HG02852 (cell line): ENCODE results near the gene FARP1.

Experiments used
- ATAC-seq: cut with Tn5 transposase; IDR thresholded peaks from one replicate; pipeline ENCODE4 v1.9.1; 2021; ENCODE audit warnings: mild to moderate bottlenecking, moderate library complexity; ENCODE audit not compliant: unreplicated experiment

FARP1 gene

DNA sequence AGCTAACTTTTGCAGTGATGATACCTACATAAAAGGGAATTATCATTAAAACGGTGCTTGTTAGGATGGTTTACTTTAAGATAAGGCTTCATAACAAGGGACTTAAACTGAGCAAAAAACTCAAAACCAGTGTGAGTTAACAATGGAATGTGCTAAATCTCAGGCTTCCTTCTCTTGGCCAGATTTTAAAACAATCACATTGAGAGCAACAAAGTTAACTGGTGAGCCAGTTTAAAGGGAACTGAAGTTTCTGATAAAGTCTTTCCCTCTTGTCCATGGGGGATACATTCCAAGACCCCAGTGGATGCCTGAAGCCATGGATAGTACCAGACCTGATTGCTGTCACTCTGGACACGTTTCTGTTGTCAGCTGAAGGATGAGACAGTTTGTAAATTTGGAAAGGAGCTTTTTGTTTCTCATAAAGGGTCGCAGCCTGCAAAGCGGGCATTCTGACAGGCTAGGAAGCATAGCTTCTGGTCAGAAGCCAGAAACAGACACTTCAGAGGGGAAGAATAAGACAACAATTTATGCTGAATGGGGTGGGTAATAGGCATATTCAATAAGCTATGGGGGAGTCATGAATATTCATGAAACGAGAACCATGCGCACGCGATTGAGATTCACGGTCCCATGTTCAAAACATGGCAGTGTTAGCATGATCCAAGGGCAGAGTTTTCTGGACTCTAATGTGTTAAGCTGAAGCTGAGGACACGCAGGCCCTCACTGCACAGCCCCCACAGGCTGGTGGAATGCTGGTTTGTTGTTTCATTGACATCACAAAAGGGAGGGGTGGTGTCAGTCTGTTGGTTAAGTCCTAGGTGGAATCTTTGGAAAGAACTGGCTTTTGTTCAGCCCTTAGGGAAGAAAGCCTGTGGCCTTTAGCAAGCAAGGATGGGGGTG is 184.7 kb downstream of the FARP1 start:
- no peak for ATAC-seq

DNA sequence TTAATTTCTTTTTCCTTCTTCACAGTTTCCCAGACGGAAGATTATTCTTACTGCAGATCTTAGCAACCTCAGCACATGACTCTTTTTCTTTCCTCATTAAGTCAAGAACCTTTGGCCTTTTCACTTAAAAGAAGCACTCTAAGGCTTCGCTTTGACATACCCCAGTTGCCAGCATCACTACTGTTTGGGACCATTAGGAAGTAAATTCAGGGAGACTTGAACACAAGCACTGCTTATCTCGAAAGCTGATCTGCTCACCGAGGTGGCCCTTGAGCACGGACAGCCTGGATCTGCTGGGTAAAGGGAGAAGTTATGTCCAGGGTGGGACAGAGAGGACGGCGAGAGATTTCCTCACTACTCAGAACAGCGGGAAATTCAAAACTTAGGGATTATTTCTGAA is 185.6 kb downstream of the FARP1 start:
- no peak for ATAC-seq

DNA sequence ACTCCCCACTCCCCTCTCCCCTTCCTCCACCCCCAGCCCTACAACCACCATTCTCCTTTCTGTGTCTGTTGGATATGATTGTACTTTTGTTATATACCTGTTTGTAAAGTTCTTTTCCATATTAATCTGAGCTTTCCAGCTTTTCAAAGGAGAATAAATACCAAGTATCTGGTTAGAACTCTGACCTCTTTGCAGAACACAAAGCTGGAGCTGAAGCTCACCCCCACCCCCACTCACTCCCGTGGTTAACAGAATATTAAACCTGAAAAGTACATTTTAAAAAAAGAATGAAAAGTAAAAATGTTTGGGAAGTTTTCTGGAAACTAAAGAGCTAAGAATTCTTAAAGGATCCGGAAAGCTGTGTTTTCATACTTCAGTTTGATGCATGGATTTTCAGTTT is 189.3 kb downstream of the FARP1 start:
- ATAC-seq: no peak

DNA sequence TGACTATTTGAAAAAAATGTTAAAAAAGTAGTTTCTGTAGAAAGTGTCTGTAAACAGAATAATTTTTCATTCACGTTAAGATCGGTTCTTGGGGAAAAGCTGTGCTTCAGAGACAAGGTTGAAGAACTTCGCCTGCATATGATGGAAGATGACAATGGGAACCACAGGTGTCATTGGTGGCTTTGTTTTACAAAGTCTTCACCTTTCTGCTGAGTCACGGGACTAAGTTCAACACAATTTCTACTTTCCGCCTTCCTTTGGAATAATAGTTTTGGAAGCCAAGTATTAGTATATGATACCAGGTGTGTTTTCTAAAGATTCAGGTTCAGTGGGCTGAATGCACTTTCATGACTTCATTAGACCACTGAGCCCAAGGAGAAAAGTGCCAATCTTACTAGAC is 189.8 kb downstream of the FARP1 start:
- no peak for ATAC-seq

DNA sequence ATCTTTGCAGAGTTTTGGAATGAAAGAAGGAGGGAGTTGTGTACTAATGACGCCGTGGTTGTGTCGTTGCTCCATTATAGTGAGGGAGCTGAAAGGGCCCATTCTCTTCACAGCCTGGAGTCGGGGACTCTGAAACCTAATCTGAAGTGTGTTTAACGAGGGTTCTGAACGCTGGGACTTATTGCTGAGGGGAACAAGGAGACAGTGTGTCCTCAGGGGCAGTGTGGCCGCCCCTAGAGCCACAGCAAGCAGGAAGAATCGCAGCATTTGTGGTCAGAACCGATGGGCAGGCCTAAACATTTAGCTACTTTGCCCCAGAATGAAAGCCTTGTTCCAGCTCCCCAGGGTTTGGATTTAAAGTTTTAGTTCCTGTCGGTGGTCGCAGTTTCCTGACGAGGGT is 190.6 kb downstream of the FARP1 start:
- ATAC-seq: no peak

DNA sequence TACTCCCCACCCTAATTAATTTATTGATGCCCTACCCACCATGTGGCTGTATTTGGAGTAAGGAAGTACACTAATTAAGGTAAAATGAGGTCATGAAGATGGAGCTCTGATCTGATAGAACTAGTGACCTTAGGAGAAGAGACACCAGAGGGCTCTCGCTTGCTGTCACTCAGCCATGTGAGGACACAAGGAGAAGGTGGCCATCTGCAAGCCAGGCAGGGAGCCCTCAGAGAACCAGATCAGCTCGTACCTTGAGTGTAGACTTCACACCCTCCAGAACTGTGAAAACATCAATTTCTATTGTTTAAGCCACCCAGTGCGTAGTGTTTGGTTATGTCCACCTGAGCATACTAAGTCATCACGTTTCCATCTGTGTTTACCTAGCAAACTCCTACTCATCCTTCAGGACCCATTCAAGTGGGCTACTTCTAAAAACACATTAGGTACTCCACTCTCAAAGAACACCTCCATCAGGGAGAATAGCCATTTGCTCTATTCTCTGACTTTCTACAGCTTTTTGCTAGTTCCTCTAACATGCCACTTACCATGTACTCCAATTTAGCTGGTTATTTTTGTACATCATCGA is 191.8 kb downstream of the FARP1 start:
- ATAC-seq: no peak

DNA sequence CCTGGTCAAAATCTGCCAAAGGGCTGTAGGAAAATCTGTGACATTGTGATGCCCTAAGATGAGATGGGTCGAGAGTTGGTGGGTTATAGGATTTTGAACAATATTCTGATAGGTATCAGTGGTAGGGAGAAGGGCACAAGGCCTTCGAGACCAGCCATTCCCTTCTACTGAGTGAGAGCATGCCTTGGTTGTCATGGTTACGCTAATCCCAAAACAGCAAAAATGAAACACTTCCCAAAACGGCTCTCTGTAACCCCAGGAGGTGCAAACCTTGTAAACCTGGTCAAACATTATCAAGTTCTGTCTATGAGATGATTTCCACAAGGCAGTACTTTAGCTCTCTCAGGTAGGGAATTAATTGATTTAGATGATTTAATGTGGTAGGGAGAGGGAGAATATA is 192.8 kb downstream of the FARP1 start:
- no peak for ATAC-seq

DNA sequence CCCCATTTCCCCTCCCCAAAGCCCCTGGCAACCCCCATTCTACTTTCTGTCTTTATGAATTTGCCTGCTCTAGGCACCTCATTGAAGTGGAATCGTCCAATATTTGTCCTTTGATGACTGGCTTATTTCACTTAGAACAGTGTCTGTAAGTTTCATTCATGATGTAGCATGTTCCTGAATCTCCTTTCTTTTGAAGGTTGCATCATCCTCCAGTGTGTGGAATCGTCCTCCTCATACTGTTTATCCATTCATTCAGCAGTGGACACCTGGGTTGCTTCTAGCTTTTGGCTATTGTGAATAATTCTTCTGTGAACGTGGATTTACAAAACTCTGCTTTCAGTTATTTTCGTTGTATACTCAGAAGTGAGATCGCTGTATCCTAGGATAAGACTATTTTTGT is 195.4 kb downstream of the FARP1 start:
- ATAC-seq: no peak

DNA sequence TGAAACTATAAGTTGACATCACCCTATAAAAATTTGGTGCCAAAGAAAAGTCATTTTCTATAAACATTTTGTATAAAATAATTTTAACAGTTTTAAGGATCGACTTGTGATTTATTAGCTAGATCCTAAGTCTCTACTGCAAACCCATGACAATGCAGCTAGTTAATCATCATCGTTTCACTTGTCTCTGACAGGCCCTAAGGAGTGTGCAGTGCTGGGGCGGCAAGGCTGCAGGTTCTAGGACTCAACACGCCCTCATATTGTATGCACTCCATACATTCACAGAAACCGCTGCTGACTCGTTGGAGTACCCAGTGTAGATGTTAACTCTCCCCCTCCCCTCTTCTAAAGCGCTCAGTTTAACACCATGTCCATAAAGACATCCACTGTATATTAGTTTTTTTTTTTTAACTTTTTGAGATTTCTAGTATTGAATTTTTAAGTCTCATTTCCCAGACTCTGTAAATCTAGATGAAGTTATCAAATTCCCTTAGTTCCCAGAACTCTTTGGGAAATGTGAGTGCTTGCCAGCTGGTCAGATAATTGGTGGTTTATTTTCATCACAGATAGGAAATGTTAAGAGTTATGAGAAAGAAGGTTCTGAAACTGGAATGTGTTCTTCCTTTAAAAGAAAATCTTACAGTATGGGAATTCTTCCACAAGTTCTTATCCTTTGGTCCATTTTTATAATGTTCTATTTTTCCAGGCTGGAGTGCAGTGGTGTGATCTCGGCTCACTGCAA is 197.0 kb downstream of the FARP1 start:
- ATAC-seq: no peak

DNA sequence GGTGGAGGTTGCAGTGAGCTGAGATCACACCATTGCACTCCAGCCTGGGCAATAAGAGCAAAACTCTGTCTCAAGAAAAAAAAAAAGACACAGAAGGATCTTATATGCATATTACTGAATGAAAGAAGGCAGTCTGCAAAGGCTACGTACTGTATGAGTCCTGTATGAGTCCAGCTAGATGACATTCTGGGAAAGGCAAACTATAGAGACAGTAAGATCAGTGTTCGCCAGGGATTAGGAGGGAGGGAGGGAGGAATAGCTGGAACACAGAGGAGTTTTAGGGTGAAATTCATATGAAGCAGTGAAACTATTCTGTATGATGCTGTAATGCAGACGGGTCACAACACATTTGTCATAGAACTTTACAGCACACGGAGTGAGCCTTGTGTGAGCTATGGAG is 200.1 kb downstream of the FARP1 start:
- ATAC-seq: no peak

DNA sequence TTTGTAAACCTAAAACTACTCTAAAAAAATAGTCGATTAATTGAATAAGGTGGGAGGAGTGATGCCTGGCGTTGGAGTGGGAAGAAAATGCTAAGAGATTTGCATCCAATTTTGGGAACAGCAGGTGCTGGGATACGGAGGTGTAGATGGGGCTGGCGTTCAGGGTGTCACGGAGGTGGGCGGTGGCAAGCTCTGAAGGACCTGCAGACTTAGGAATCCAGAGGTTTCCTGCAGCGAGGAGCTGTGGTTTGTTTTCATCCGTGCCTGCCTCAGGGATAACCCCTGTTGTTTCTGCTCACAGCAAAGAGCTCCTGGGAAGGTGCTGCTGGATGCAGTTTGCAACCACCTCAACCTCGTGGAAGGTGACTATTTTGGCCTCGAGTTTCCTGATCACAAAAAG is 200.6 kb downstream of the FARP1 start:
- ATAC-seq: no peak

DNA sequence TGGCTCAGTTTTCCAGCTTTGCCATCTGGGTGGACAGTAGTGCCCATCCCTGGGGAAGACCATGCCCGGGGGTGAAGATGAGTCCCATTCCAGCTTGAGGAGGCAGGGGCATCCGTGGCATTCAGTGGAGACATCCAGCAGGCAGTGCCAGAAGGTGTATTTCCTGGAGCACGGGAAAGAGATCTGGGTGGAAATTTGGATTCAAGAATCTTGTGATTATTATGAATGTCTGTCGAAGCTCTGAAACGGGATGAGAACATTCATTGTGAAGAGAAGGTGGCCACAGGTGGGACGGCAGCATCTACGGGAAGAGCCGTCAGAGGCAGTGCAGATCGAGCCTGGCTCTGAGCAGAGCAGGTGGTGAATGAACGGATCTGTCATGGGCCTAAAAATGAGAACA is 201.5 kb downstream of the FARP1 start:
- no peak for ATAC-seq

DNA sequence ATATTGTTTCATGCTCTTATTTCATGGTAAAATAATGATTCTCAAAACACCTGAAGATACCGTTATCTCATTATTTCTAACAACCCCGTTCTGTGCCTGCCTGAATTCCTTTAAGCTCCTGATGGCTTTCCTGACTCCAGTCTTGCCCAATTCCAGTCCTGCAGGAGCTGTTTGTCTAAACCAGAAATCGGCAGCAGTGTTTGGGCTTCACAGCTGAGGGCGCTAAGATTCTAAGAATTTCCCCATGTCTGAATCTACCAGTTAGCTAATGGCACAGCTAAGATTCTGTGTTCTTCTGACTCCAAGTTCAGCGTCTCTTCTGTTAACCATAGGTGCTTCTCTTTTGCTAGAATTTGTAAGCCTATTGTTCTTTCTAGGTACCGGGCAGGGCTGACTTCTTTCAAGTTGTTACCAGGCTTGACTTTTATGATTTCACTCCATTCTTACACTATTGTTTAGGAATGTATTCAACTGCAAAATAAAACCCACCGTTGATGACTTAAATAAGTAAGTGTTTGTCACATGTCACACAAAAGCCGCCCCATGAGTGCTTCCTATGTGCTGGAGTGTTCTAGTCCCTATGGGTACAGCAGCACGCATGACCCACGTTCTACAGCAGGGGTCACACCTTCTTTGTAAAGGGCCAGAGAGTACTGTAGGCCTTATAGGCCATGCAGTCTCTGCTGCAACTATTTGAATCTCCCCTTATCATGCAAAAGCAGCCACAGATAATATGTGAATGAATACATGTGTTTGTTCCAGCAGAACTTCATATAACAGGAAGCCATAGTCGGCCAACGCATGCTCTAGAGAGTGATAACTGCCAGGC is 202.4 kb downstream of the FARP1 start:
- no peak for ATAC-seq

DNA sequence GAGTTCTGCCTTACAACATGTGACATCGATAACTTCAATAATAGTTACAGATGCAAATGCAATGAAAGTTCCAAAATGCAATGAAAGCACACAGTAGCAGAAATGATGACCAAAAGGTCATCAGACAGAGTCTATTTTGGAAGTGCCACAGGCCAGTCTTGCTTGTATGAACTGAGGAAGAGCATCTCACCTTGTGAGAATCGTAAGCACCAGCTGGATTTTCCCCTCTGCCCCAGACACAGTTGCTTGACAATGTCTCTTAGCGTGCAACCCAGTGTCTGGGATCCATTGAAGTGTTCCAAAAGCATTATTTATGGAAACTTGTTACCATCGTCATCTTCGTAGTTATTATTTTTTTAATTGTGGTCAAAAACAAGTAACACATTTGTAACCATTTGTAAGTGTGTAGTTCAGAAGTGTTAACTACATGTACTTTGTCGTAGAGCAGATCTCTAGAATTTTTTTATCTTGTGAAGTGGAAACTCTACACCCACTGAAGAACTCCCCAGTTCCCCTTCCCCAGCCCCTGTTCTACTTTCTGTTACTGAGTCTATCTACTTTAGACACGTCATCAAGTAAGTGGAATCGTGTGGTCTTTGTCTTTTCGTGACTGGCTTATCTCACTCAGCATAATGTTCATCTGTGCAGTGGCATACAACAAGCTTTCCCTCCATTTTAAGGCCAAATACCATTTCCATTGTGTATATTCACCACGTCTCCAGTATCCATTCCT is 204.2 kb downstream of the FARP1 start:
- no peak for ATAC-seq

DNA sequence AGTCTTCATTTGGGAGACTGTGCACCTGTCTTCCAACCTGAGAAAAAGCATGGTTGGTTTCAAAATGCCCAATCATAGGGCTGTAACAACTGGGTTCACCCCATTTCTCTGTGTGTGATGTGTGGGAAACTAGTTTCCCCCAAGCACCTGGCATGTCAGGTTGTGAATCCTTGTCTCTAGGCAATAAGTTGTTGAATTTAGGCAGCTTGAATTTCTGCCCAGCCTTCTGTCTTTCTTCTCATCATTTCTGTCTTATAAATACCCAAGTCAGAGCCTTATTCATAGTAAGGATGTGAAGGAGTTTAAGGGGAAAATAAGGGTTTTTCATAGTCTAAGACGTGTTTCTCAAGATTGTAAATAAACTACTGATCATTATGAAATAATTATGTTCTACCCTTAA is 204.9 kb downstream of the FARP1 start:
- ATAC-seq: no peak

DNA sequence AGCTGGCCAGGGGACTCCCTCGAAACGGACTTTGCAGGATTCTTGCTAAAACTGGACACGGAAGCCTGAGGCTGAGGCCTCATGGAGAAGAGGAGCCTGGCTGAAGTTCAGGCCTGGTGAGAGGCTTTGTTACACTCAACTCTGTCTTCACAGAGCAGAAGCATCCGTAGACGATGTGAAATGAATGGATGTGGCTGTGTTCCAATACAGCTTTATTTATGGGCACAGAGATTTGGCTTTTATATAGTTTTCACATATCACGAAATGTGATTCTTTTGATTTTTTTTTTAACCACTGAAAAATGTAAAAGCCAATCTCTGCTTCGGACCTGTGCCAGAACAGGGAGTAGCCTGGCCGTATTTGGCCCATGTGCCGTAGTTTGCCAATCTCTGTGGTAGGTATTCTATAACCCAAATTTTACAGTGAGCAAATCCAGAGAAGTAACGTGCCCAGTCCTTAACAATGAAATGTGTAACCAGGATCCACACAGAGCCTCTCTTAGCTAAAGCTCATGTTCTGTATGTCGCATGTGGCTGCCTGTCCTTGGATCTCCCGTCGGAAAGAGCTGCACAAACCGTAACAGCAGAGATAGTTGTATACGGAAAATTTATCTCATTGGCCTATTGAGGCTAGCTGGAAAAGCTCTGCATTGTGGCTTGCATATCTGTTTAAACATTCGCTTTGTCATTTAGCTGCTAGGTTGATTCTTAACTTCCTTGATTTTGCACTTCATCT is 205.7 kb downstream of the FARP1 start:
- no peak for ATAC-seq

DNA sequence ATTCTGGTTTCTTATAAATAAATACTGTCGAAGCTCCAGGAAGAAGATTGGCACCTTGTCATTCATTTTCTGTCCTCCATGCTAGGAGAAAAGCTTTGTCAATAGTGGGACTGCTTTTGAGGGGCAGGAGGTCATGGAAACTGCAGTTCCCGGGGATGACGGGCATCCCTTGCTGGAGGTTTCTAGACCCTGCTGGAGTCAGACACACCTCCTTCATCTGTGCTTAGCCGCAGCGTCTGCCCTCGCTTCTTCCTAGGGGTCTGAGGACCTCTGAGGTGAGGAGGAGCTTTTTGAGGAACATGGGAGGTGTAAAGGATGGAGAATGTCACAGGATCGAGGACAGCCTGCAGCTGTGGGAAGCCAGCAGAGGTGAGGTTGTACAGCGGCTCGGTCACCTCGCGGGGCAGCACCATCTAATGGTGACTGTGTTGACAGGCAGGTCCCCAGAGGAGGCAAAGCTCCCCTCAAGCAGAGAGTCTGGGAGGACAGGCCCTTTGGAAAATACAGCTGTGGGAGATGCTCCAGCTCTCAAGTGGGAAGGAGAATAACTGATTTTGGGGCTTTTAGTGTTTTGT is 206.9 kb downstream of the FARP1 start:
- no peak for ATAC-seq

DNA sequence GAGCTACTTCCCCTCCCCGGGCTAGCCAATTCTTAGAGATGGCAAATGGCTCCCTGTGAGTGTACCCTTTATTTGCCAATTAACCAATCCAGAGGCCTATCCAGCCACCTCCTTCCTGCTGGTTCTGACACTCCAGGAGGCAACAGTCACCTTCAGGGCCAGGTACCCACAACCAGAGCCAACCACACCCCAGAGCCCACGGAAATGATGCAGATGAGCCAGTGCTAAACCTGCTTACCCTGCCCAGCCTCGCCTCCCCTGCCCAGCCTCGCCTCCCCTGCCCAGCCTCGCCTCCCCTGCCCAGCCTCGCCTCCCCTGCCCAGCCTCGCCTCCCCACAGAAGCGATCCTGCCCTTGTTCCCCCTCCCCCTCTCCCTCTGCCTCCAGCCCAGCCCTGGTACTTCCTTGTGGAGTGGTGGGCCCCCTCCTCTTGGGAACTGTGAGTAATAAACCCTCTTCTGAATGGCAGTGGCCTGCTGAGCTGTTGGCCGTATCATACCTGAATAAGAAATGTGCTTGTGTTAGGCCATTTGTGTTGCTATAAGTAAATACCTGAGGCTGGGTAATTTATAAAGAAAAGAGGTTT is 207.9 kb downstream of the FARP1 start:
- no peak for ATAC-seq

DNA sequence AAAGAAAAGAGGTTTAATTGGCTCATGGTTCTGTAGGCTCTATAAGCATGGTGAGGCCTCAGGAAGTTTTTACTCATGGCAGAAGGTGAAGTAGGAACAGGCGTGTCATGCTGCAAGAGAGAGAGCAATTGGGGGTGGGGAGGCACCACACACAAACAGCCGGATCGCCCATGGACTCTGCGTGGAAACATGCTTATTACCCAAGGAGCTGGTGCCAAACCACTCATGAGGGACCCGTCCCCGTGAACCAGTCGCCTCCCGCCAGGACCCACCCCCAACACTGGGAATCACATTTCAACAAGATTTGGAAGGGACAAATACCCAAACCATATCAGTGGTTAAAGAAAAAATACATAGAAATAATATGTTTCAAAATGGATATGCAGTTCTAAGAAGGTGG is 208.7 kb downstream of the FARP1 start:
- ATAC-seq: no peak
